Endodermal cell (in vitro differentiated cells): Measurements from ENCODE around the gene TEX22. TPM values are rescaled to one million over a fixed set of nuclear protein-coding genes. Genes with fewer than 3 reads are reported as not detected.

Experiments used
- DNase-seq: peaks from one replicate; pipeline ENCODE4 v3.0.0-alpha.2; 2017
- H3K27ac ChIP-seq: 2 replicates; pipeline ENCODE4 v1.5.1; 2013; ENCODE audit warnings: mild to moderate bottlenecking, low read depth, low read length, moderate library complexity
- H3K27me3 ChIP-seq: 2 replicates; pipeline ENCODE4 v1.6.1; 2013; ENCODE audit warnings: mild to moderate bottlenecking, low read length, moderate library complexity; ENCODE audit not compliant: insufficient read depth, control insufficient read depth, poor library complexity, severe bottlenecking
- H3K36me3 ChIP-seq: 2 replicates; pipeline ENCODE4 v1.7.0; 2013; ENCODE audit warnings: mild to moderate bottlenecking, low read length, moderate library complexity; ENCODE audit not compliant: control insufficient read depth, insufficient read depth
- H3K4me1 ChIP-seq: one replicate; pipeline ENCODE4 v1.7.0; 2013; ENCODE audit warnings: low read length; ENCODE audit not compliant: control insufficient read depth, insufficient read depth
- H3K4me3 ChIP-seq: 2 replicates; pipeline ENCODE4 v1.5.1; 2013; ENCODE audit warnings: mild to moderate bottlenecking, low read length, moderate library complexity
- H3K9ac ChIP-seq: 2 replicates; pipeline ENCODE4 v1.6.1; 2013; ENCODE audit warnings: mild to moderate bottlenecking, low read length, moderate library complexity; ENCODE audit not compliant: poor library complexity, severe bottlenecking; ENCODE audit errors: extremely low read depth
- H3K9me3 ChIP-seq: 2 replicates; pipeline ENCODE4 v1.6.1; 2013; ENCODE audit warnings: mild to moderate bottlenecking, low read length, moderate library complexity; ENCODE audit not compliant: control insufficient read depth
- H3K27ac Mint-ChIP-seq: 2 replicates; pipeline ENCODE4 v1.8.0; 2020; ENCODE audit warnings: mixed read lengths
- H3K27me3 Mint-ChIP-seq: 2 replicates; pipeline ENCODE4 v1.8.0; 2021; ENCODE audit warnings: mild to moderate bottlenecking, mixed read lengths; ENCODE audit not compliant: insufficient read depth
- H3K36me3 Mint-ChIP-seq: 2 replicates; pipeline ENCODE4 v1.8.0; 2020; ENCODE audit warnings: low read depth, mixed read lengths
- H3K4me1 Mint-ChIP-seq: 2 replicates; pipeline ENCODE4 v1.8.0; 2020; ENCODE audit warnings: mixed read lengths
- H3K4me3 Mint-ChIP-seq: 2 replicates; pipeline ENCODE4 v1.8.0; 2020; ENCODE audit warnings: mild to moderate bottlenecking, moderate library complexity, mixed read lengths
- H3K9me3 Mint-ChIP-seq: 2 replicates; pipeline ENCODE4 v1.8.0; 2020; ENCODE audit warnings: mild to moderate bottlenecking, mixed read lengths
- WGBS, 2 experiments: methylation state at CpG; one replicate each; pipeline versions ENCODE4 v1.1.5 to v1.1.7; 2013; ENCODE audit warnings: missing lambda C conversion rate in 2 of 2, mixed read lengths in 1 of 2; ENCODE audit not compliant: insufficient coverage in 1 of 2, insufficient read length in 1 of 2; 5-methylcytosine and 5-hydroxymethylcytosine counted together
- total RNA-seq, 2 donors: library from RNA; stranded (reverse); fragmentation: NEBNext Ultra II Directional in 1 of 2; extraction: Animal tissue kit (Norgen Biotek cat#: 25700) in 1 of 2; gene quantifications; 2 replicates in 1 of 2; 3 replicates in 1 of 2; pipeline ENCODE4 v1.2.1, GENCODE V29; 2021
- TF ChIP-seq, protein P1 (sequence below): fragments of 200-600 bp; sonication (generic); conservative IDR thresholded peaks from 2 replicates; pipeline ENCODE4 v1.5.0; 2021; ENCODE audit warnings: antibody characterized with exemption, mild to moderate bottlenecking

Gene TEX22
- total RNA-seq, 2 donors from 2014 or later, result 1.9 to 3.5 TPM

DNA sequence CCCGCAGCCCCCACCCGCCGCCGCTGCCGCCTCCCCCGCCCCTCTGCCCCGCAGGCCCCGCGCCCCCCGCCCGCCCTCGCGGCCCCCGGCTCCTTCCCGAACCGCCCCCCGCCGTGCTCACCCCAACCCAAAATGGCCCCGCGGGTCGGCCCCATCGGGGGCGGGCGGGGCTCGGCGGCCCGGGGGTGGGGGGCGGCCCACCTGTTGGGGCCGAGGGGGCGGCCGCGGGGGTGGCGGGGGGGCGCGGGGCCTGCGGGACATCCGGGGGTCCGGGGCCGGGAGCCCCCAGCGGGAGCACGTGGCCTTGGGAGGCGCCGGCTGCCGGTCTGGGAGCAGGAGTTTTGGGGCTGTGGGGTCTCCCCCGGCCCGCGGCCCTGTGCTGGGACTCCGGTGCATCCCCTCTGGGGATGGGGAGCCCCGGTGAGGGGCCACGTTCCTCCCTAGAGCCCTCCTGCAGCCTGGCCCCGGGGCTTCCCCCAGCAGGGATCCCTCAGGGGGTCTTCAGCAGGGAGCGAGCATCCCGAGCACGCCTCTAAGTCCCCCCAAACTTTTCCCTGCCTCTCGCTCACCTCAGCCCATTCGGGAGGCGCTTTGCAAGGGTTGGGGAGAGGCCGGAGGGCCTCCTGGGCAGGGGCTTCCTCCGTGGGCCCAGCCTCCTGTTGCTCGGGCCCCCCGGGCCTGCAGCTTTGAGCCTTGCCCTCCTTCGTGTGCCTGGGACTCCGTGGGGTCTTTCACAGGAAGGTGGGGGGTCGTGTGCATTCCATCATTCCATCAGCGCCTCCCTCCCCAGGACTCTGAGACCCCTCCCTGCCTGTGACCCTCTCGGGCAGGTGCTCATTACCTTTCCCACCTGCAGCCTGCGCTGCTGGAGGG lies 22.0 kb downstream of the TEX22 start:
- Histone ChIP-seq H3K4me3 (peak overlapping the region; percentile 88), H3K9ac (peak overlapping the region; percentile 76), H3K36me3 (peaks cover 19% of the 10 kb centered on the region), H3K27me3 (no peaks in the 10 kb centered on the region), H3K4me1 (peaks cover 4% of the 10 kb centered on the region), H3K27ac (no peak overlapping the region), H3K9me3 (no peaks in the 10 kb centered on the region)
- Mint-ChIP-seq H3K27ac (peak overlapping the region; percentile 90), H3K4me1 (peaks cover 6% of the 10 kb centered on the region), H3K4me3 (peak overlapping the region; percentile 85), H3K27me3 (peaks cover 8% of the 10 kb centered on the region), H3K36me3 (peaks cover 23% of the 10 kb centered on the region), H3K9me3 (no peaks in the 10 kb centered on the region)
- TF ChIP-seq, protein P1, sequence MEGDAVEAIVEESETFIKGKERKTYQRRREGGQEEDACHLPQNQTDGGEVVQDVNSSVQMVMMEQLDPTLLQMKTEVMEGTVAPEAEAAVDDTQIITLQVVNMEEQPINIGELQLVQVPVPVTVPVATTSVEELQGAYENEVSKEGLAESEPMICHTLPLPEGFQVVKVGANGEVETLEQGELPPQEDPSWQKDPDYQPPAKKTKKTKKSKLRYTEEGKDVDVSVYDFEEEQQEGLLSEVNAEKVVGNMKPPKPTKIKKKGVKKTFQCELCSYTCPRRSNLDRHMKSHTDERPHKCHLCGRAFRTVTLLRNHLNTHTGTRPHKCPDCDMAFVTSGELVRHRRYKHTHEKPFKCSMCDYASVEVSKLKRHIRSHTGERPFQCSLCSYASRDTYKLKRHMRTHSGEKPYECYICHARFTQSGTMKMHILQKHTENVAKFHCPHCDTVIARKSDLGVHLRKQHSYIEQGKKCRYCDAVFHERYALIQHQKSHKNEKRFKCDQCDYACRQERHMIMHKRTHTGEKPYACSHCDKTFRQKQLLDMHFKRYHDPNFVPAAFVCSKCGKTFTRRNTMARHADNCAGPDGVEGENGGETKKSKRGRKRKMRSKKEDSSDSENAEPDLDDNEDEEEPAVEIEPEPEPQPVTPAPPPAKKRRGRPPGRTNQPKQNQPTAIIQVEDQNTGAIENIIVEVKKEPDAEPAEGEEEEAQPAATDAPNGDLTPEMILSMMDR, result no peak
- 2 to 3% methylated on average over 12 to 57 of the region's 67 CpGs for WGBS, 2 experiments
- no peak for DNase-seq

DNA sequence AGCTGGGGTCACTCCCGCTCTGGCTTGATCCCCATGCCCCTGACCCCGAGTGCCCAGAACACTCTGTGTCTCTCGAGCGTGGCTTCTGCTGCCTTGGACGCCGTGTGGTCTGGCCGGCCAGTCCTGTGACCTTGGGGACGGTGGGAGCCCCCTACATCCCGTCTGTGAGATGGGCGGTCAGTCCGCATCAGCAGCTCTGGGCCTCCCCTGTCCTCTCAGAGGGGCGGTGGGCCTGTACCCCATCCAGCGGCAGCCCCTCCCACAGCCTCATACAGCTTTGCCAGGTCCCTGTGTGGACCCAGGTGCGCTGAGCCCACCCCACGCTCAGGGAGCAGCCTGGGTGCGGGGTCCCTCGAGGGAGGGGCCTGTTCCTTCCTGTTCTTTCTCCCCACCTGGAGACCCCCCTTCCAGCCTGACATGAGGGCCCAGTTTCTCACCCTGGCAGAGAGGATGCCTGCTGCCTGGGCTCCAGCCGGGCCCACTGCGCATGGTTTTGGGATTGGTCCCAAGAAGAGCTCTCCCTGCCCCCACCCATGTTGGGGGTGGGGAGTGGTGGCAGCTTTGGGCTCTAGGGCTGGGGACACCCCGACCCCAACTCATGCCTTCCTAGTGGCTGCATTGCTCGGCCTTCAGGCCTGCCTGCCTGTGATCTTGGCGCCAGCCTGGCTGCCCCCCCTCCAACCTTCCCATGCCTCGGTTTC lies 22.8 kb downstream of the TEX22 start:
- peaks cover 22% of the 10 kb centered on the region for H3K36me3 ChIP-seq
- H3K36me3 Mint-ChIP-seq, result peaks cover 30% of the 10 kb centered on the region
- peak overlapping the region; percentile 90 for H3K27ac Mint-ChIP-seq
- H3K27me3 Mint-ChIP-seq, result peaks cover 6% of the 10 kb centered on the region
- H3K9me3 Mint-ChIP-seq, result no peaks in the 10 kb centered on the region
- peak overlapping the region; percentile 17 for H3K27ac ChIP-seq
- peak overlapping the region; percentile 76 for H3K9ac ChIP-seq
- peak overlapping the region; percentile 85 for H3K4me3 Mint-ChIP-seq
- H3K9me3 ChIP-seq, result no peaks in the 10 kb centered on the region
- H3K4me1 ChIP-seq, result peaks cover 4% of the 10 kb centered on the region
- DNase-seq, result no peak
- no peaks in the 10 kb centered on the region for H3K27me3 ChIP-seq
- H3K4me1 Mint-ChIP-seq, result peaks cover 6% of the 10 kb centered on the region
- peak overlapping the region; percentile 88 for H3K4me3 ChIP-seq
- 70 to 93% methylated on average over 3 to 23 of the region's 23 CpGs for WGBS, 2 experiments
- TF ChIP-seq, protein P1, result no peak

DNA sequence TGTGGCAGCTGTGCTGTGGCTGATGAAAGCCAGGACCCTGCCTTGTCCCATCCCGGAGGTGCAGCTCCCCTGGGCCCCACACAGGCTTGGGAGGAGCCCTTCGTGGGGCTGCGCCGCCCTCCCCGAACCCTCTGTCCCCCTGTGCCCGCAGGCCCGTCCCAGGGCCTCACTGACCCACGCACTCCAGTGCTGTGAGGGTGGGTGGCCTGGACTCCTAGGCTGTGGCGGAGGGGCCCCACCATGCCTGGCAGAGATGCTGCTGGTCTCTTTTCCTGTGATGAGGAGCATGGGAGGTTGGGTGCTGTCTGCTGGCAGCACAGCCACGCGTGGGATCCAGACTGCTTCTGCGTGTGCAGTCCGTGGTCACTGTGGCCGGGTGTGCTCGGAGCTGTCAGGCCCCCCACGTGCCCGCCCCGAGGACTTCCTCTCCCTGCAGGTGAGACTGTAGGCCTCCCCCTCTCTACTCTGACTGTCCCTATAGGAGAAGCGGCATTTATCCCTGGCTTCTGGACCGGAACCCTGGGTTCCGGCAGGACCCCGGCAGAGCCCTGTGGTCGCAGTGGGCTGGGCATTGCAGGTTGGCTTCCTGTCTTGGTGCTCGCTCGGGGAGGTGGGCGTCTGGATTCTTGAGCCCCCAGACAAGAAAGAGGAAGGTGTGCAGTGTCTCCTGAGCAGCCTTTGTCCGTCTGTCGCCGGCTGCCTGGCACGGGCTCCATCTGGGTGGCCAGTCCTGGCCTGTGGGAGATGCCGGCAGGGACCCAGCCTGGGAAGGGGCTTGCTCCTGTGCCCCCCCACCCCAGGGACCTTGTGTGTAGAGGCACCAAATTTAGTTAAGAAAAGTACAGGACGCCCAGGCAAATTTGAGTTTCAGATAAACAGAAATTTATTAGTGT lies 23.6 kb downstream of the TEX22 start:
- no peaks in the 10 kb centered on the region for H3K9me3 Mint-ChIP-seq
- H3K4me3 Mint-ChIP-seq, result peak overlapping the region; percentile 85
- peaks cover 33% of the 10 kb centered on the region for H3K36me3 Mint-ChIP-seq
- Histone ChIP-seq H3K4me3 (peak overlapping the region; percentile 88), H3K27ac (no peak overlapping the region), H3K9ac (peak overlapping the region; percentile 76), H3K36me3 (peaks cover 30% of the 10 kb centered on the region), H3K9me3 (peaks cover 6% of the 10 kb centered on the region), H3K4me1 (peaks cover 4% of the 10 kb centered on the region), H3K27me3 (no peaks in the 10 kb centered on the region)
- peaks cover 6% of the 10 kb centered on the region for H3K4me1 Mint-ChIP-seq
- TF ChIP-seq, protein P1, result no peak
- H3K27ac Mint-ChIP-seq, result peak overlapping the region; percentile 39
- 94 to 98% methylated on average over 21 to 32 of the region's 32 CpGs for WGBS, 2 experiments
- H3K27me3 Mint-ChIP-seq, result peaks cover 6% of the 10 kb centered on the region
- no peak for DNase-seq
